Right lobe of liver (tissue), 6 donors: Measurements from ENCODE around the gene NUBPL. TPM values are rescaled to one million over a fixed set of nuclear protein-coding genes. Genes with fewer than 3 reads are reported as not detected.

Source experiments
- ATAC-seq, 4 donors: fragments of 200-7000 bp; cut with Tn5 transposase; one replicate each; pipeline ENCODE4 v1.9.1; 2020; ENCODE audit warnings: mild to moderate bottlenecking in 4 of 4, moderate library complexity in 4 of 4
- DNase-seq, 3 donors: peaks; one replicate each; pipeline ENCODE4 v3.0.0-alpha.2; 2020
- H3K27ac ChIP-seq, 3 donors: fragments of 200-600 bp; one replicate each; pipeline ENCODE4 v1.8.0; 2022
- H3K27me3 ChIP-seq, 2 donors: fragments of 200-600 bp; one replicate each; pipeline ENCODE4 v1.8.0; 2022
- H3K36me3 ChIP-seq, 4 donors: fragments of 200-600 bp; sonication (generic) in 1 of 4; one replicate each; pipeline versions ENCODE4 v1.5.1 to v1.8.0; 2017 to 2022; ENCODE audit warnings: control low read depth in 1 of 4
- H3K4me1 ChIP-seq, 4 donors: fragments of 200-600 bp; sonication (generic) in 1 of 4; one replicate each; pipeline versions ENCODE4 v1.5.1 to v1.8.0; 2017 to 2022; ENCODE audit warnings: control low read depth in 1 of 4
- H3K4me3 ChIP-seq, 3 donors: fragments of 200-600 bp; one replicate each; pipeline ENCODE4 v1.8.0; 2022
- H3K9me3 ChIP-seq, 4 donors: fragments of 200-600 bp; sonication (generic) in 1 of 4; one replicate each; pipeline versions ENCODE4 v1.5.1 to v1.8.0; 2017 to 2022; ENCODE audit warnings: control low read depth in 1 of 4
- CTCF ChIP-seq, 4 donors: fragments of 200-600 bp in 3 of 4; fragments of 450-650 bp in 1 of 4; IDR thresholded peaks; one replicate each; pipeline versions ENCODE4 v1.5.1 to v1.8.0; 2016 to 2022; ENCODE audit warnings: antibody characterized with exemption in 4 of 4, mild to moderate bottlenecking in 2 of 4
- POLR2A ChIP-seq: fragments of 450-650 bp; IDR thresholded peaks from one replicate; pipeline ENCODE4 v1.6.1; 2017; ENCODE audit warnings: antibody characterized with exemption, mild to moderate bottlenecking
- WGBS: methylation state at CpG from one replicate; pipeline ENCODE4 v1.1.6; 2018; ENCODE audit warnings: low coverage, low lambda C conversion rate; ENCODE audit not compliant: insufficient coverage; ENCODE audit errors: missing lambda C conversion rate; 5-methylcytosine and 5-hydroxymethylcytosine counted together
- intact Hi-C, 2 donors: fragments of 100-400 bp; cut with DNase I; formaldehyde crosslinking; loops; one replicate each; pipeline versions ENCODE4 v1.11.2 to v1.14.1; 2022
- total RNA-seq, 6 experiments: library from RNA; depleted of rRNA in 2 of 6; stranded (reverse); fragments of >200 nt in 2 of 6; fragmentation: NEBNext Ultra II Directional in 3 of 6; extraction: Animal tissue kit (Norgen Biotek cat#: 25700) in 3 of 6; gene quantifications; one replicate each; pipeline versions ENCODE4 v1.1.0 to v1.2.4, GENCODE V29; 2016 to 2023
- donor health status: DM: no; HTN: yes; CAD: no.
- donor health status: DM: no; HTN: no; CAD: no.
- donor health status: DM: no; HTN: no; CAD: no.
- donor health status: DM: no; HTN: yes; CAD: no.
- donor health status: DM: no; HTN: yes; CAD: no.

The NUBPL gene
- total RNA-seq, 6 experiments from 2014 or later, result 6.3 to 9.5 (median 7.2) TPM

GRCh38 chr14:31544816-31545215, 16.4 kb upstream of the NUBPL start:
- intact Hi-C loops, result no loop called here
- no peak overlapping the region for H3K4me3 ChIP-seq
- no peaks in the 10 kb centered on the region for H3K4me1 ChIP-seq
- no peak overlapping the region for H3K27ac ChIP-seq
- H3K36me3 ChIP-seq, result no peaks in the 10 kb centered on the region
- no peak for TF ChIP-seq CTCF (IDR thresholded peaks at IDR 0.05)
- TF ChIP-seq POLR2A, result no peak
- H3K27me3 ChIP-seq, result no peaks in the 10 kb centered on the region
- ATAC-seq (no peak), DNase-seq (no peak)
- no peaks in the 10 kb centered on the region for H3K9me3 ChIP-seq
- 80% methylated on average over 3 of the region's 3 CpGs for WGBS

GRCh38 chr14:31545328-31545727, 15.9 kb upstream of the NUBPL start:
- H3K27me3 ChIP-seq, result no peaks in the 10 kb centered on the region
- H3K4me1 ChIP-seq, result no peaks in the 10 kb centered on the region
- no peak overlapping the region for H3K4me3 ChIP-seq
- no peaks in the 10 kb centered on the region for H3K9me3 ChIP-seq
- WGBS, result 37% methylated on average over 3 of the region's 3 CpGs
- TF ChIP-seq CTCF (IDR thresholded peaks at IDR 0.05), result no peak
- TF ChIP-seq POLR2A, result no peak
- H3K27ac ChIP-seq, result no peak overlapping the region
- ATAC-seq (no peak), DNase-seq (no peak)
- H3K36me3 ChIP-seq, result no peaks in the 10 kb centered on the region
- intact Hi-C loops, result no loop called here

- Histone ChIP-seq H3K36me3 (no peaks in the 10 kb centered on the region), H3K4me1 (peaks cover 0 to 3% (median 0%) of the 10 kb centered on the region in 4 donors), H3K9me3 (no peaks in the 10 kb centered on the region), H3K27me3 (no peaks in the 10 kb centered on the region), H3K4me3 (no peak overlapping the region), H3K27ac (no peak overlapping the region)
- TF ChIP-seq CTCF (IDR thresholded peaks at IDR 0.05) (no peak), POLR2A (no peak)
- ATAC-seq, result no peak
- 75% methylated on average over 2 of the region's 2 CpGs for WGBS
- DNase-seq, result no peak
- intact Hi-C loops, result no loop called here
Measured at GRCh38 chr14:31549817-31550216, 11.4 kb upstream of the NUBPL start.

GRCh38 chr14:31550589-31550988, 10.6 kb upstream of the NUBPL start:
- intact Hi-C loops, result no loop called here
- Histone ChIP-seq H3K27ac (no peak overlapping the region), H3K4me3 (no peak overlapping the region), H3K4me1 (peaks cover 0 to 3% (median 0%) of the 10 kb centered on the region in 4 donors), H3K27me3 (no peaks in the 10 kb centered on the region), H3K9me3 (no peaks in the 10 kb centered on the region), H3K36me3 (no peaks in the 10 kb centered on the region)
- ATAC-seq, result no peak
- 67% methylated on average over 2 of the region's 2 CpGs for WGBS
- no peak for DNase-seq
- TF ChIP-seq CTCF (IDR thresholded peaks at IDR 0.05) (no peak), POLR2A (no peak)

- H3K4me1 ChIP-seq, result no peaks in the 10 kb centered on the region
- no peaks in the 10 kb centered on the region for H3K9me3 ChIP-seq
- H3K36me3 ChIP-seq, result no peaks in the 10 kb centered on the region
- H3K27ac ChIP-seq, result no peak overlapping the region
- intact Hi-C loops, result no loop called here
- H3K4me3 ChIP-seq, result no peak overlapping the region
- no peak for ATAC-seq
- DNase-seq, result no peak
- 64% methylated on average over 2 of the region's 2 CpGs for WGBS
- no peaks in the 10 kb centered on the region for H3K27me3 ChIP-seq
- no peak for TF ChIP-seq POLR2A
Measured at GRCh38 chr14:31556191-31556590, 5.0 kb upstream of the NUBPL start.
